EH (cell line): ENCODE results near the gene MEGF11.

Source experiments
- DNase-seq: peaks from one replicate; pipeline ENCODE4 v3.0.0-alpha.2; 2015; ENCODE audit warnings: low read depth

Gene MEGF11

DNA sequence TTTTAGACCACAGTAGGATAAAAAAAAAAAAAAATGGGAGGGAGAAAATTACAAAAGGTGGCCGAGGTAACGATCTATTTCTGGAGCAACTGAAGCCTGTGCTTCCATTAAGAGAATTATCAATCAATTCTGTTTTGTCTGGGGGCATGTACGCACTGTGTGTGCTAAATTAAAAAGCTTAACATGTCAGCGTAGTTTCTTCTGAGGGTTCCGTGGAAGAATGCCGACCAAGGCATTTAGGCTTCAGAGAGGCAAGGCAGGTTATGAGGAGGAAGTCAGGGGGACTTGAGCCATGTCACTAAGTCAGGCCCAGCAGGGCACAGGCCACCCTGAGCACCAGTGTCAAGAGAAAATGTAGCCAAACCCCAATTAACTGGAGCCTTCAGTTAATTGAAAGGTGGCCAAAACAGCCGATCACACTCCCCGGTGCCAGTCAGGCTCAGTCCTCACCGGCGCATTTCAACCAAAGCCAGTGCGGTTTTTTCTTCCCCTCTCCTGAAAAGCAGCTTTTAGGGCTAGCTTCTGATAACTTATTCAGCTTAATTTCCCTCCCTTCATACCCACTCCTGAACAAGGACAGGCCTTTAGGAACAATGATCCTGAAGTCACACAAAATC is 113.9 kb downstream of the MEGF11 start:
- no peak for DNase-seq

DNA sequence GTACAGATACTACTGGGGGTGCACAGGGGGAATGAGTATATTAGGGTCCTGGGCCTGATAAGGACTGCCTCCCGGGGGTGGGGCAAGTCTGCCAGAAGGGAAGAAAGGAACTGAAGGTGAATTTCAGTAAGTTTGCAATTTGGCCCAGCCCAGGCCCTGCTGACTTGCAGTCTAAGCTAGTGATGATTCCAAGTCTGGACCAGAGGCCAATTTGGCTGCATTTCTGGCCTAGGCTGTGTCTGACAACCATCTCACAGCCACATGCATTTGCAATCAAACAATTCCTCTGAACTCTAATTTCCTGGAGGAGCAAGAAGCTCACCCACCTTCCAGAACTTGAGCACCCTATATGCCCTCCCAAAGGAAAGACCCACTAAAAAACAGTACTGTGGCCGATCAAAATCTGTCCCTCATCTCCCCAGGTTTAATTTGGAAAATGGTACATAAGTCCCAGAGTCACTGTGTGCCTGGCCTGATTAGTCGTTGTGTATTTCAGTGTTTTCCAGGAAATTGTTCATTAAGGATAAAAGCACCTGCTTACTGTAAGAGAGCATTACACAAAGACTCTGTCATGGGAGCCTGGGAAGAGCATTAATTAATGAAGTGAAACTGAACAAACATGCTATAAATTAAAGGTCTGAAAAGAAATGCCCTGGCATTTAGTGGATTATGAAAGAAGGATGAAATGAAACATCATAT is 114.5 kb downstream of the MEGF11 start:
- DNase-seq, result no peak

DNA sequence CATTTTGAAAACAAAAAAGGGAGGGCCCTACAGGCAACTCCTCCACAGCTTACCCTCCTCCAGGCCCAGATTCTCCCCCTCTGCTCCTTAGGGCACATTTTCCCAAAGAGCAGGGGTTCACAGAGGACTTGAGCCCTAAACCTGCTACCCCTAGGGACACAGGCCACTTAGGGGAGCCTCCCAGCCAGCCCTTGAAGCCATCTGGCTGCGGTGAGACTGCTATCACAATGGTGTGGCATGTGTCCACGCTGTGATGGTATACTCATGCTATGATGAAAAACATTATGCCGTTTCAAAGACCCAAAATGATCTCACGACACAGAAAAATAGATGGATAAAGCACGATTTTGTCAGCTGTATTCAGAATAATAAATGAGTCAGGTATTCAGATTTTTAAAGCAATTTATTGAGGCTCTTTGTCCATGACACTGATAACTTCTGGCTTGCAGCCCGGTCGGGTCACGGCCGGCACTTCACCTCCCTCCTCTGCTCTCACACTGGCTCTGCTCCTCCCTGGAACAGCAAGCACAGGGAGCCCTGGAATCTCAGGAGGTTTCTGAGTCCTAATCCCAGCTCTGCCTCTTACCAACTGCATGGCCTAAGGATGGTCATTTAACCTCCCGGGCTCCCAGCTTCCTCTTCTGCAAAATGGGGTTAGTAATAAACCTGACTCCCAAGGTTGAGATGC is 115.3 kb downstream of the MEGF11 start:
- no peak for DNase-seq

DNA sequence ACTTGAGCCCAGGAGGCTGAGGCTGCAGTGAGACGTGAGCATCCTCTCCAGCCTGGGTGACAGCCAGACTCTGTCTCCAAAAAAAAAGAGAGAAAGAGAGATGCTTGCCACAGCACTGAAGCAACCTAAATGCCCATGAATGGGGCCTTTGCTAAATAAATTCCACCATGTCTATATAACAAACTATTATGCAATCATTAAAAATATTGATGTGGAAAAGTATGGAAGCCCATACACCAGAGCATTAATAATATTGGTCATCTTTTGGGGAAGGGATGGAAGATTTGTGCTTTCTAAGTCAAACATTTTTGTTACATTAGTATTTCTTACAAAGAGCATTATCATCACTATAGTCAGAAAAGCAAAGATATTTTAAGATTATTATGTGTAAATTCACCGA is 116.6 kb downstream of the MEGF11 start:
- no peak for DNase-seq

DNA sequence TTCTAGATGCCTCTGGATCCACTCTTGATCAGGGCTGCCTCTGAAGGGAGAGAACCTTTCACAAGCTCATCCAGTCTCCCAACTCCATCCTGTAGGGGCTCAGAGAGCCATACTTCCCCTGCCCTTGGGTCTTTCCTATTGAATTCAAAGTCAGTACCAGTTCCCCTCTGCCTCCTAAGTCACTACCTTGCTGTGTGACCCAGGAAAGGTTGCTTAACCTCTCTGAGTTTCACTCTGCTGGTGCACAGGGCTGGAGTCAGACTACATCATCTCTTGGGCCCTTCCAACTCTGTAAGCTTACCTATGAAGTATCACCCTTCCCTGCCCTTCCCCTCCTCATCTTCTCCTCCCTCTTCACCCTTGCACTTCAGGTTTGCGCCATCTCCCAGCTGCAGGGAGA is 117.9 kb downstream of the MEGF11 start:
- DNase-seq, result no peak

DNA sequence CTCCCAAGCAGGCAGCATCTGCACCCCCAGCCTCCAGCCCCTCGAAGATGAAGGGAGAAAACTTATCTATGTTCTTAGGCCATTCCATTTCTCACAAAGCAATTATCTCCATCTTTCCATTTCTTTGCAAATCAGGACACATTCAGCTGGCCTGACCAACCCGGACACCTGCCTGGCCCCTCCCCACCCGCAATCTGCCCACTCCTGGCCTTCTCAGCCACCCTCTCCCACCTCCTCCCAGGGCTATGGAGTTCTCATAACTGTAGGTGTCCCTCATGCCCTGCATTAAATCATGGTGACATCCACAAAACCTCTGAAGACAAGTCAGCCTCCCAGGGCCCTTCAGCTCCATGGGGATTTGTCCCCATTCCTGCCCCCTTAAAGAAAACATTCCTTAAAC is 119.3 kb downstream of the MEGF11 start:
- DNase-seq, result no peak

DNA sequence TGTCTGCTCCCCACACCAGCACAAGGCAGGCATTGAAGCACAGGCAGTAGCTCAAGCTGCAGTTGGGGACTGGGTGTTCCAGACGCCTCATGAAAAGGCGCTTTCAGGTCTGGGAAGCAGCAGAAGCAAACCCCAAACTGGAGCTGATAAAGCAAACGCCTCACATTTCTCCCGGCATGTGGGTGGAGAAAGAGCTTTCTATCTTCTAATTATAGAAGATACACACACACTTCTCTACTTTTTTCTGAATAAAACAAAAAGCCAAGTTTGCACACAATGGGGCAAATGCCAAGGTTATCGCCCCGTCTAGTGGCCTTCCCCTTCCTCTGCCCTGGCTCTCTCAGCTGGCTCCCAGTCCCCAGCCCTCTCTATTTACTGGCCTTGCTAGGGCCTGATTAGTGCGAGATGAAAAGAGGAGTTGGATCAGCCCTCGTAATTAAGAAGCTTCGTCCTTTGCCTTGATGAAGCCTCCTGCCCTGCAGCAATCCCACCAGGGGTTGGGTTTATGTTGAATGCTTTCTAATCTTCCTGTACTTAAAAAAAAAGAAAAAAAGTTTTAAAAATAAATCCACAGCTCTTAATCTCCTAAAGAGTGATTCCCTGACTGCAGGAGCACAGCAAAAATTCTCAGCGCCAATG is 120.2 kb downstream of the MEGF11 start:
- DNase-seq, result no peak

DNA sequence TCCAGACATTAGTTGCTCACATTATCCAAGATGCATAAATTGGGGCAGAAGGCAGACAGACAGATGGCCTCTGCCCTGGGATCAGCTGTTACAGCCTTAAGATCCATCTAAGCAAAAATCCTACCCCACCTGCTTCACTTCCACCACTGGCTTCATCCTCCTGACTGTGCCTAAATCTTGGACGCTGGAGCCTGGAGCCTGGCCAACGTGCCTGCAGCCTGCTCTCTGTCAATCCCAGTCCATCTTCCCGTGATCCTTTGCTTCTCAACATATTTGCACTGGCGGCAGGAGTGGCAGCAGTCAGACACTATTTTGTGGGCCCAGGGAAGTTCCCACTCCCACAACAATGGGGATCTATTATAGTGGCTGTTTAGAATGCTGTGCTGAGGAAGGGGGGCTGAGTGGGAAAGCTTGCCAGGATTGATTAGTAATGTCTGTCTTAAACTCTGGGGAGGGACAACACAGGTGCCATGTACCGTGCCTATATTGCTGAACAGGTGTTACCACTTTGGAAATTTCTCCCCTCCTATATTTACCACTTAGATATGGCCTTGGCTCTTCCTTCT is 121.2 kb downstream of the MEGF11 start:
- no peak for DNase-seq

DNA sequence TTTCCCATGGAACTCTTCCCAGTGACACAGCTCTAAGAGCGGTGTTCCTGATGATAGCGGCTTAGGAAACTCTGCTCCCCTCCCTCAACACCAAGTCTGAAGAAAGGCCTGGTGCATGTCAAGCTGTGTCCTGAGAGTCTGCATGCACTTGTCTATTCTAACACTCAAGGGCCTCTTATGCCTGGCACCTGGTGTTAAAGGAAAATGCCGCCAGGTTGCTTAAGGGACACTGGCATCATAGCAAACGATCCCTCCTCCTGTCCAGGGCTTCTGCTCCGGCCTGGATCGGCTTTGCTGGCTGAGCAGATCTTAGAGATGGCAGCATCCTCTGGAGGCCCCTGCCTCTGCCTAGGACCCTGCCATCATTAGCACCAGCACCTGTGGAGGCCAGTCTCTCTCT is 121.7 kb downstream of the MEGF11 start:
- DNase-seq, result no peak

DNA sequence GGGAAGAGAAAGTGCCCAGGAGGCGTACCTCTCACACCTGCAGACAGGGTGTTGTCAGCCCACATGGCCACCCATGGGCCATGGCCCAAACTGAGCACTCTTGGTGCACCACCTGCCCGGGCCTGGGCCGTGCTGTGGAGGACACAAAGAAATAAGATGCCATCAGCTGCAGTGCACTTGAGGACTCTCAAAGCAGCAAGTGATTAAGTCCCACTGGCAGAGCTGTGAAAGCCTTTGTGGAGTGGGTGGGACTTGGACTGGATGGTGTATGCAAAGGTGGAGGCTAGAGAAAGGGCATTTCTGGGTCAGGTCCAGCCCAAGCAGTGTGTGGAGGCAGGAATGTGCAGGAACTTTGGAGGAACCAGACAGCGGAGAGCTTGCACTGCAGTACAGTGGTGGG is 122.3 kb downstream of the MEGF11 start:
- DNase-seq, result no peak

DNA sequence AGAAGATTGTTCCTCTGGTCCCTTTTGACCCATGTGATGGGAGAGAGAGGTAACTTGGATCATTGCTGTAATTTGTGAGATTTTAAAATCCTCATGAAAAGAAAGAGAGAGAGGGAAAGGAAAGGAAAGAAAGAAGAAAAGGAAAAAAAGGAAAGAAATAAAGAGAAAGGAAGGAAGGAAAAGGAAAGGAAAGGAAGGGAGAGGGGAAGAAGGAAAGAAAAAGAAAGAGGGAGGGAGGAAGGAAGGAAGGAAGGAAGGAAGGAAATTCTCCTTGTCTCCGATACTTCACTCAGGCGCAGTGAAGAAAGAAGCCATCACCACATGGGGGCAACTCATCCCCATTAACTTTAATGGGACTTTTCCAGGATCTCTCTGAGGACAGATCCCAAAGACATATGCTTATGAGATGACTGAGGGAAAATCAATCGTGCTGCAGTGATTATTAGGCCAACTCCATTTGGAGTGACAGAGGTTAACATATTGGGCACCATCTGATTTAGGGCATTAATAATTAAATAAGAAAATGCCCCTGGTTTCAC is 123.0 kb downstream of the MEGF11 start:
- no peak for DNase-seq

DNA sequence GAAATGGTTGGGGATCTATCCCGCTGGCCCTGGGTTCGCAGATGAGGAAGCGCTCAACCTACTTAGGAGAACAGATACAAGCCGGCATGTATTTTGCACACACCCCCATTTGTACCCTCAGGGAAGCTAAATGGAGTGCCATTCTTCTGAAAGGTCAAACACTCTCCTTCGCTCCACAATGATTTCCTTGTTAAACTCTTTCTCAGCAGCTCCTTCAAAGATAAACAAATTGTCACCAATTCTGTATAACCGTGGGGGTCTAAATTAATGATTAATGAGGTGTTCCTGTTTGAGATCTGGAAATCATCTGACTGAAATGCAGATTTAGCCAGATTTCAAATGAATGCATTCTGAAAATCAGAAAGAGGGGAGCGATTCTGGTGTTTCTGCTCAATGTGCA is 124.0 kb downstream of the MEGF11 start:
- DNase-seq, result no peak

DNA sequence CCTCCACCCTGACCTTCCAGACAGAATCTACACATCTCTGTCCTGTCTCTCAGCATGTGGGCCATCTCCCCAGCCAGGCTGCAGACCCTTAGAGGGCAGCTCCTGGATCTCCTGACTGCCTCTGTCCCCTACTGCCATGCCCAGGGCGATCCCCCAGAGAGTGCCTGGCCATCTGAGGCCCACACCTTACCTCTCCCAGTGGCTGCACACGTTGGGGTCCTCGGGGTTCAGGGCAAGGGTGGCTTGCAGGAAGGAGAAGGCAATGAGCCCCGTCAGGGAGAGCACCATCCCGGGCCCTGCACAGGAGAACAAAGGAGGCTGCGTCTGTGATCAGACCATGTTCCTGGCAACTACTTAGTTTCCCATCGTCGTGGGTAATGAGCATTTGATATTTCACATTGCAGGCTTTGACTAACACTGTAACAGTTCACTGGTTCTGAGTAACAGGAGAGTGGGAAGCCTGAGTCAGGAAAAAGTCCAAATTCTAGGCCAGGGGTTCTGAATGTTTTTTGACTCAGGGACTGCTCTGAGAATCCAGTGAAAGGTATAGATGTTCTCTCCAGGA is 125.4 kb downstream of the MEGF11 start:
- DNase-seq, result no peak

DNA sequence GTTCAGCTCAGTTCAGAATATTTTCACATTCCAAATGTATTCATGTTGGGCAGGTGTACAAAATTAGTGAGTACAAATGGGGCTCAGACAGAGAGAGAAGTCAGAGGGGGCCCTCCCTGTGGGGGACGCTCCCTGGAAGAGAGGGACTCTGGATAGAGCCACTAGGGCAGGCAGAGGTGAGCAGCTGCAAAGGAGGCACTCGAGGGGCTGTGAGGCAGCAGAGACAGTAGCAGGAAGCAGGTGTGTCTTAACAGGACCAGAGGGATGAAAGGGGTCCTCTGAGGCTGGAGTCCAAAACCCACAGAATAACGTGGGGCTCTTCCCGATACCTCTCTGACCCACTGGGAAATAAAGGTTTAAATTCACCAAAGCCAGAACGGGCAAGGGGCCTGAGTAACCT is 127.1 kb downstream of the MEGF11 start:
- no peak for DNase-seq

DNA sequence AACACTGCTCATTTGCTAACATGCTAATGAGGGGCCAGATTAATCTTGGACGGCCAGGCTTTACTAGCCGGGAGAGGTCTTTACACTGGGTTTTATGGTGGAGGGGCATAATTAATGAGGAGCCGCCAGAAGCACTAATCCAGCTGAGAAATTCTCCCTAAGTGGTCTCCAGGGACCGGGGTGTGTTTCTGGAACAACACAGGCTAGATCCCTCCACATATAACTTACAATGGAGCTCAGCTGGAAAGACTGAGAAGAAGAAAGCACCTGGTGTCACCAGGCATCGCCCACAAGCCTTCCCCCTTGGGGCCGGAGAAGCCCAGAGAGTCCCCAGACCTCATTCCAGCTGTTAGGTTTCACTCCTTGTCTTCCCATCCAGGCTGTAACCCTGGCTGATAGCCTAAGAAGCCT is 127.5 kb downstream of the MEGF11 start:
- no peak for DNase-seq

DNA sequence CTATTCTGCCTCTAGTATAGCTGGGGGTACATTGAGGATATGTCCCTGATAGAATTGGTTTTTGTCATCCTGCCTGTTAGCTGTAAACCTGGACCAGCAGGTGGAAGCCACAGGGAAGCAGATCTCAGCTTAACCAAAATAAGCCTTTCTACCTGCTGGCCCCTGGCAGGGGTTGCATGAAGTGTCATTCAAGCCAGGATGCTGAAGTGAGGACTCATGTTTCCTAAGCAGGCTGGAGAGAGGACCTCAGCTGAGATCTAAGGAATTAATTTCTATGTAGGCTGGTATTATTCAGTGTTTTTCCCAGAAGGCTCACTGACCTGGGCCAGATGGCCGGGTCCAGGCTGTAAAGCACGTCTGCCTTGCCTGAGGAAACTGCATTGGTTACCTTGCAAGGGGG is 128.9 kb downstream of the MEGF11 start:
- DNase-seq, result no peak

DNA sequence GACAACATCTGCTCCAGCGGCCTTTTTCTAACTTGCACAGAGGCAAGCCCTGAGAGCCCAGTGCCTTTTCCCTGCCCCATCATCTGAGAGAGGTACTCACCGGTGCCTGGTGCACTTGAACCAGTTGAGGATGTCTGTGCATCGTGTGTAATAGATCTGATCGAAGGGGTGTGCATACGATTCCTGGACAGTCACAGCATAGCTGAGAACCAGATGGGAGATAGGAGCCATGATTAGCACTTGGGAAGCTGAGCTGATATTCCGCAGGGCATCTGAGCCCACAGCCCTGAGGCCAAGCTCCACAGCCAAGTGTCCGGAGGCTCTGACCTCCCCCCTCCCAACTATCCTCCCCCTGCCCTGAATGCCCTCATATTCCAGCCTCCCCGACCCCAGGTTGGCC is 129.8 kb downstream of the MEGF11 start:
- DNase-seq, result no peak

DNA sequence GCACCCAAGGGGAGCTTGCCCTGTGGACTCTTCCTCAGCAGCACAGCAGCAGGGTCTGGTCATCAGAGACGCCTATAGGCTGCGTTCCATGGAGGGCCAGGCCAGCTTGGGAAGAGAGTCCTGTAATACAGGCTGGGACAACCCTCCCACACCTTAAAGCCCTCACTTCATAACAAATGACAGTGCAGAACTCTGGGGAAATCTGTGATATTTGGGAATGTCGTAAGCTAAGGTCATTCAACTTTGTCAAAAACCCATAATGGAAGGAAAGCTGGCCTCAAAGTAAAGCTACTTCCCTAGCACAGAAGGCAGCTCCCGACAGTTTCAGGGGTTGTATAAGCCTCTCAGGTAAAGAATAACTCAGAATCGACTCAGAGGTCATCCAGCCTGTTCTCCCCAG is 133.1 kb downstream of the MEGF11 start:
- no peak for DNase-seq

DNA sequence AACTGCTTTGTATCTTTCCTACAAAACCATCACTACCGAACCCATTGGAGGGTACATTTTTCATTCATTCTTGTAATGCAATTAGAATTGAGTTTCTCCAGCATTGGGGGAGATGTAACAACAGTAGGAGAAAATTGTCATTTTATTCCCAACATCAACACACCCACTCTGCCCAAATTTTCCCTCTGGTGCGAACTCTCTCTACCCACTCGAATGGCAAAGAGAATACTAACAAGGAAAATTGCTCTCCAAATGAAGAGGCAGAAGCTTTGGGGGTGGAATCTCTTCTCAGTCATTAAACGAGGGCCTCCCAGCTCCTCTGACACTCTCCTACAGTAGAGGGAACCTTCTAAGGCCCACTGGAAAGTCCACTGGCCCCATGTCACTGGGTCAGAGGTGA is 135.7 kb downstream of the MEGF11 start:
- no peak for DNase-seq

DNA sequence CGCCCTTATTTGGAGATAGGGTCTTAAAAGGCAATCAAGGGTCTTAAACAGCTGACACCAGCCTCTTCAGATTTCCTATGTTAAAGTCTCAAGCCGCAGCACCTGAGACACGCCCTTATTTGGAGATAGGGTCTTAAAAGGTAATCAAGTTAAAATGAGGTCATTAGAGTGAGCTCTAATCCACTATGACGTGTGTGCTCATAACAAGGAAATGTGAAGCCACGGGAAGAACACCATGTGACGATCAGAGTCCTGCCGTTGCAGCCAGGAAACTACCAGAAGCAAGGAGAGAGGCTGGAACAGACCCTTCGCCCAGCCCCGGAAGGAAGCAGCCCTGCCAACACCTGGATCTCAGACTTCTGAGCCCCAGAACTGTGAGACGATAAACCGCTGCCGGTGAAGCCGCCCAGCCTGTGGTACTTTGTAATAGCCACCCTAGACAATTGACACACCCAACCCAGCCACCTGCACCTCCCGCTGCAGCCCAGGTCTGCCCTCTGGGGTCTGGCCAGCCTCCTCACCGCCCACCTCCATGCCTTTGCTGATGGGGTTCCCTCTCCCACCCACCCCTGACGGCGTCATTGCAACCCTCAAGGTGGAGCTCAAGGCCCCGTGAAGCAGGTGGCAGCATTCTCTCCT is 137.9 kb downstream of the MEGF11 start:
- no peak for DNase-seq

DNA sequence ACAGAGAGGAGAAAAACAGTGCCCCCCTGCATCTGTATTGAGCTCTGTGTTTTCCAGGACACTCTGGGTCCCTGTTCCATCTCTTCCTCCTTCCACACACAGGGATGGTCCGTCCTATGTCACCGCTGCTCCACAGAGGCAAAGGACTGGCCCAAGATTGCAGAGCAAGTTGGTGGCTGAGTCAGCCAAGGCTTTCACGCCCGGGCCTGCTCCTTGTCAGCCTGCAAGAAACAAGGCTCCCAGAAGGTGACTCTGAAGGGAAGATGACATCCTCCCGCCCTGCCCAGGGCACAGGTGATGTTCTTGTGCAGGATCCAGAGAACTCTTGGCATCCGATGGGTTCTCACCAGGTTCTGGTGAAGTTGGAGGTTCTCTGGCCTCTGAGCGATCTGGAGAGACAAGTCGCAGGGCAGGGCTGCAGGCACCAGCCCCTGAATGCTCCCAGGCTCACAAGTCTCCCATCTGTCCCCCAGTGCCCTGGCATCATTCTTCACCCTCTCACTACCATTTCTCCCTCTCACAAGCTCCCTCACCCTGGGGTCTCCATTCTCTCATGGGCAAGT is 138.6 kb downstream of the MEGF11 start:
- DNase-seq, result no peak
